NCI-H1436 (cell line): ENCODE results near the gene ARF1.

Experiments
- DNase-seq: peaks from one replicate; lab custom pipeline; 2025; lab: John Stamatoyannopoulos, UW

Gene ARF1

DNA sequence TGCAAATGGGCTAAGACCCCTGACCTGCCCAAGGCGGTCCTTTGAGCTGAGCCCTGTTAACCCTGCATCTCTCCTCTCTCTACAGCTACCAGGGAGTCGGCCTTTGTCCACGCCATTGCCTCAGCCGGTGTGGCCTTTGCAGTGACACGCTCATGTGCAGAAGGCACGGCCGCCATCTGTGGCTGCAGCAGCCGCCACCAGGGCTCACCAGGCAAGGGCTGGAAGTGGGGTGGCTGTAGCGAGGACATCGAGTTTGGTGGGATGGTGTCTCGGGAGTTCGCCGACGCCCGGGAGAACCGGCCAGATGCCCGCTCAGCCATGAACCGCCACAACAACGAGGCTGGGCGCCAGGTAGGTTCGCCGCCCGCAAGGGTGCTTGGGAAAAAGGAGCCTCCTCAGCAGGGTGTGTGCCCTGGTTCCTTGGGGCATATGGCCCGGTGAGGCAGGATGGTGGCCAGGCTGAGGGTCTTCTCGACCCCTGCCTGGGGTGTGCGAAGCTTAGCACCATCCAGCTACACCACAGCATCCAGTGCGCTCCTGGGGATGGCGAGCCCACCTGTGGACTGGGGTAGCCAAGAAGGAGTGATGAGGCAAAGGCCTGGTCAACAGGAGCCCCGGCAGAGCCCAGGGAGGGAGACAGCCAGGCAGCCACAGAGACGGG lies 31.8 kb upstream of the ARF1 start:
- no peak for DNase-seq

- no peak for DNase-seq
These were observed 24.1 kb upstream of the ARF1 start for GRCh38 chr1:228058172-228058948.

GRCh38 chr1:228058949-228059633 lies 23.4 kb upstream of the ARF1 start:
- DNase-seq, result no peak

GRCh38 chr1:228059634-228060457 lies 22.7 kb upstream of the ARF1 start:
- peak; percentile 98 for DNase-seq

GRCh38 chr1:228060458-228061190 lies 21.9 kb upstream of the ARF1 start:
- no peak for DNase-seq

DNA sequence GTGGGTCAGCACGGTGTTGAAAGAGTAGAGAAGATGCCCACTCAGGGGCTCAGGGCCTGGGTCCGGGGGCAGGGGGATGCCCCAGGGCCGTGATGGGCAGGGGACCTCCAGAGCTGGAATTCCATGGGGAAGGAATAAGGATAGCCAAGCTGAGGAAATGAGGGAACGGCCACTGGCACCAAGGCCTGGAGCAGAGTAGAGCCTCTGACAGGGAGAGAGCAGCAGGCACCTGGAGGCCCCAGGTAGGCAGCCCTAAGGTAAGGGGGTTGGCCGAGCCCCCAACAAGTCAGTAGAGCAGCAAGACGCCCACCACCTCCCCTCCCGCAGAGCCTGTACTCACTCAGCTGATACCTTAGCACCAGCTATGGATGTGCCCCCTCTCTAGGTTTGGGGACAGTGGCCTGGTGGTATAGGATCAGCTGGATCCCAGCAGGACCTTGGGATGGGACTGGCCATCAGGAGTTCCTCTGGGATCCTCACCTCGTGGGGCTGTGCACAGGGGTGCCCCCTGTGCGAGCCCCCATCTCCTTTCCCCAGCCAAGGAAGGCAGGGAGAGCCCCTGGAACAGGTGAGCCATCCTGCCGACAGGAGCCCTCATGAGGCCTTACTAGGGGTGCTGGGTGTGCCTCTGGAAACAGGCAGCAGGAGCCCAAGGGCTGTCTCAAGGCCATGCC lies 21.0 kb upstream of the ARF1 start:
- DNase-seq, result no peak

DNA sequence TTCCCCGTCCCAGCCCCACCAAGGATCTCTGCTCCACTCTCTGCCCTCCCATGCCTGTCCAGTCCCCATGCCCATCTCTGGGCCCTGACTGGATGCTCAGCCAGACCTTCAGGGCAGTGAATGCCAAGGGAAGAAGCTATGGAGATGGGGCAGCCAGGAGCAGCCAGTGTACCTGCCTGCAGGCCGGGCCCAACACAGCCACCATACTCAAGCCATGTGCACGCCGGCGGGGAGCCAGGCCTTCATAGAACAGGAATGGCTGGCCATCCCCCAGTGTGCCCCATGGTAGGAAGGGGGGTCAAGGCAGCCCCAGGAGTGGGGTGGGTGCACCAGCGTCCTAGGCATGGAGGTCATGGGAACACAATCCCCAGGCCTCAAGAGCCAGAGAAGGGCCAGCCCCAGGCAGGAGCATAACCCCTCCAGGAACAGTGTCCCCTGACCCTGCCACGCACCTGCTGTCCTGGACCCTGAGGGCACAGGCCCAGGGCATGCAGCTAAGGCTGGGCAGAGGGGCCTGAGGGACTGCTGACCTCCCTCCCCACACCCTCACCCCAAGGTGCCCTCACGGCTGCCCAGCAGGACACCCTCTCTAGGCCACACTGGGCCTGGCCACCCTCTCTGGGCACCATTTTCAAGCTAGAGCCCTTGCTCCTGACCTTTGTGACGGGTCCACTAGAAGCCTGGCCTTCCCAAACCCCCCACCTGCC lies 20.3 kb upstream of the ARF1 start:
- no peak for DNase-seq

- no peak for DNase-seq
These were observed 19.7 kb upstream of the ARF1 start for GRCh38 chr1:228062812-228063211.

- DNase-seq, result no peak
These were observed 19.0 kb upstream of the ARF1 start for GRCh38 chr1:228063251-228064191.

DNA sequence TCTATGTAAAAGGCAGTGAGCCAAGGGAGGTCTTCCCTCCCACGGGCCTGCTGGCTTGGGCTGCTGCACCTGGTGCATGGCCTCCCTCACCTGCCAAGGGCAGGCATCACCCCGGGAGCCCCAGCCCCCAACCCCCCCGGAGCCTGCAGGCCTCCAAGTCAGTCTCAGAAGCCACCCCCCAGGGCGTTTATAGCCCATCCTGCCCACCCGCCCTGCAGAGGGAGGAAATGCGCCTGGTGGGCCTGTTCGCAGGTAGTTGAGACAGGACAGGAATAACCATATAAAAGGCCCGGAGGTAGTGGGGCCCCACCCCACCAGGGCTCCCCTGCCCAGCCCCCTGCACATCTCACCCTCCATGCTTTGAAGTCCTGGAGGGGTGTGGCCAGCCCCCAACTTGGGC lies 18.2 kb upstream of the ARF1 start:
- DNase-seq, result no peak

DNA sequence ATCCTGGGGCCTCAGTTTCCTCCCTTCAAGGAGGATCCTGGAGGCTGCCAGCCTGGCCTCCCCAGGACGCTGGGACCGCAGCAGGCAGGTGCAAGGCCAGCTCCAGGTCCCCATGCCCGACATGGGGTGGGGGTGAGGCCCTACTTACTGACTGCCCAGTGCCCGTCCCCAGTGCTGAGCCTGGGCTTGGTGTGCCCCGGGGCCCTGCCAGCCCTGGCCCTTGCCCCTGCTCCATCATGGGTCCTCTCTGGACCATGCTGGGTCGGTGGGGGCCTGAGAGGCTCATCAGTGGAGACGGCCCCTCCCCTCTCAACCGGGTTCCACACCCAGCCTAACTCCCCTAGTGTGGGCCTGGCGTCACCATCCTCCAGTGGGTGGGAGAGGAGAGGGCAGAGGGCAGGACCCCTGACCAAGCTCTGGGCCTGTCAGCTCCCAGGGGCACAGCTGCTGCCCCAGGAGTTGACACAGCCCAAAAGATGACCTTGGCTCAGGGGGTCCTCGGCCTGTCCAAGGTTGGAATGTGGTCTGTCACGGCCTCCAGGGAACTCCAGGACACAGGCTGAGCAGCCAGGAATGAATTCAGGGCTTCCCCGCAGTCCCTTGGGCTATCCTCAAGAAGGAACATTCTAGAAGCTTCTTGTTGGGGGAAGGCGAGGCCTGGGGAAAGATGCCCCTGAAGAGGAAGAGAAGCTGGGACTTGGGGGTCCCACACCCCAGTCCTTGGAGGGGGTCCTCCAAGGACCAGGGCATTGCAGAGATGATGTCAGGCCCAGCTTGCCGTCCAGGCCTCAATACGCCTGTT lies 17.6 kb upstream of the ARF1 start:
- DNase-seq, result no peak

- no peak for DNase-seq
These were observed 16.8 kb upstream of the ARF1 start for GRCh38 chr1:228065543-228066347.

- DNase-seq, result no peak
These were observed 16.1 kb upstream of the ARF1 start for GRCh38 chr1:228066416-228066815.

DNA sequence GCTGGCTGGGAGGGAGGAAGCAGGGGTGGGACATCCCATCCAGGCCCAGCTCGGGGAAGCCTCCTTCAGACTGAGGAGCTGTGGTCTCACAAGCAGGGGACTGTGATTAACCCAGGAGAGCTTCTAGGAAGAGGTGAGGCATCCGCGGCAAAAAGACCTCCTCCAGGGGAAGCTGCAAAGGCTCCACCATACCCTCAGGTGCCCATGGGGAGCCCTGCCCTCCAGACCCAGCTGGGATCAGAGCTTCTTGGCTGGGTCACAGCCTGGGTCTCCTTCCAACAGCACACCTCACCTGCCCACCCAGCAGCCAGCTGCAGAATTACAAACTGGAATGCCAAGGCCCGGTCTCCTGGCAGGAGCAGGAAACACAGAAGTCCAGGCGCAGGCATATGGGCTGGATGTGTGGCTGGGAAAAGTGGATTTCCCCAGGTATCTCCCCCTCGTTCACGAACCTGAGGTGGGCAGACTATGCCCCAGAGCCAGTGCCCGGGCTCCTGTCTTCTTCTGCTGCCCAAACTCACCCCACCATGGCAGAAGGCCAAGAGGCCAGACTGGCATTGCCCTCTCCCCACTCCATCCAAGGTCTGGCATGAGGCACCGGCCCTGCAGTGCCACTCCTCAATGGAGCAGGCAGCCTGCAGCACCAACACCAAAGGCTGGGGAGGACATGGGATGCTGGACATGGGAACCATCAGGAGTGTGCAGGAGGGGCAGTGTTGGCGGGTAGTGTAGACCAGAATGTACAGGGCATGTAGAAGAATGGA lies 15.4 kb upstream of the ARF1 start:
- no peak for DNase-seq

DNA sequence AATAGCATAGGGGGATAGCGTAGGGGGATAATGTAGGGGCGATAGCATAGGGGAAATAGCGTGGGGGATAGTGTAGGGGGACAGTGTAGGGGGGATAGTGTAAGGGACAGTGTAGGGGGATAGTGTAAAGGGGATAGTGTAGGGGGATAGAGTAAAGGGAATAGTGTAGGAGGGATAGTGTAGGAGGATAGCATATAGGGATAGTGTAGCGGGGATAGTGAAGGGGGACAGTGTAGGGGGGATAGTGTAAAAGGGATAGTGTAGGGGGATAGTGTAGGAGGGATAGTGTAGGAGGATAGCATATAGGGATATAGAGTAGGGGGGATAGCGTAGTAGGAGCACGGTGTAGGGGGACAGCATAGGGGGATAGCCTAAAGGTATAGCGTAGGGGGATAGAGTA lies 14.1 kb upstream of the ARF1 start:
- no peak for DNase-seq

GRCh38 chr1:228070173-228070572 lies 12.3 kb upstream of the ARF1 start:
- no peak for DNase-seq

DNA sequence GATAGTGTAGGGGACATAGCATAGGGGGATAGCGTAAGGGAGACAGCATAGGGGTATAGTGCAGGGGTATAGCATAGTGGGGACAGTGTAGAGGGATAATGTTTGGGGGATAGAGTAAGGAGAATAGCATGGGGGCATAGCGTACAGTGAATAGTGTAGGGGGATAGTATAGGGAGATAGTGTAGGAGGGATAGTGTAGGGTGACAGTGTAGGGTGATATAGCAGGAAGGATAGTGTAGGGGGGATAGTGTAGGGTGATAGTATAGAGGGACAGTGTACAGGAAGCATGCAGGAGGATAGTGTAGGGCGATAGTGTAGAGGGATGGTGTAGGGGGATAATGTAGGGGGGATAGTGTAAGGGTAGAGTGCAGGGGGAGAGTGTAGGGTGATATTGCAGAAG lies 11.7 kb upstream of the ARF1 start:
- no peak for DNase-seq
